HCT116 (cell line): Measurements from ENCODE around the gene ACAT2.

Source experiments
- POLR2AphosphoS5 ChIP-seq: IDR thresholded peaks from 2 replicates; pipeline ENCODE4 v1.6.1; 2011; ENCODE audit warnings: mild to moderate bottlenecking, low read depth, low read length, moderate library complexity
- TF ChIP-seq, protein P1 (sequence below), 3 experiments: fragments of 200-600 bp in 1 of 3; sonication (generic) in 1 of 3; IDR thresholded peaks in 2 of 3; conservative IDR thresholded peaks in 1 of 3; 2 replicates each; pipeline ENCODE4 v1.5.1; 2012 to 2017; ENCODE audit warnings: low read depth in 2 of 3, low read length in 2 of 3, antibody characterized with exemption in 1 of 3, borderline replicate concordance in 1 of 3, control low read depth in 1 of 3, mild to moderate bottlenecking in 1 of 3, mixed read lengths in 1 of 3, mixed run types in 1 of 3, moderate library complexity in 1 of 3; ENCODE audit not compliant: insufficient read depth in 1 of 3

- TF ChIP-seq, protein P1, sequence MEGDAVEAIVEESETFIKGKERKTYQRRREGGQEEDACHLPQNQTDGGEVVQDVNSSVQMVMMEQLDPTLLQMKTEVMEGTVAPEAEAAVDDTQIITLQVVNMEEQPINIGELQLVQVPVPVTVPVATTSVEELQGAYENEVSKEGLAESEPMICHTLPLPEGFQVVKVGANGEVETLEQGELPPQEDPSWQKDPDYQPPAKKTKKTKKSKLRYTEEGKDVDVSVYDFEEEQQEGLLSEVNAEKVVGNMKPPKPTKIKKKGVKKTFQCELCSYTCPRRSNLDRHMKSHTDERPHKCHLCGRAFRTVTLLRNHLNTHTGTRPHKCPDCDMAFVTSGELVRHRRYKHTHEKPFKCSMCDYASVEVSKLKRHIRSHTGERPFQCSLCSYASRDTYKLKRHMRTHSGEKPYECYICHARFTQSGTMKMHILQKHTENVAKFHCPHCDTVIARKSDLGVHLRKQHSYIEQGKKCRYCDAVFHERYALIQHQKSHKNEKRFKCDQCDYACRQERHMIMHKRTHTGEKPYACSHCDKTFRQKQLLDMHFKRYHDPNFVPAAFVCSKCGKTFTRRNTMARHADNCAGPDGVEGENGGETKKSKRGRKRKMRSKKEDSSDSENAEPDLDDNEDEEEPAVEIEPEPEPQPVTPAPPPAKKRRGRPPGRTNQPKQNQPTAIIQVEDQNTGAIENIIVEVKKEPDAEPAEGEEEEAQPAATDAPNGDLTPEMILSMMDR (IDR thresholded peaks at IDR 0.05 in 2 of 3, conservative IDR thresholded peaks at IDR 0.05 in 1 of 3; ENCODE audit: borderline replicate concordance in 1 of 3, insufficient read depth in 1 of 3, low read depth in 2 of 3, low read length in 2 of 3), result no peak
- TF ChIP-seq POLR2AphosphoS5, result no peak
Measured at GRCh38 chr6:159746759-159747158, 15.1 kb upstream of the ACAT2 start.
